K562 (cell line): ENCODE data around the gene RTBDN. TPM values are rescaled to one million over a fixed set of nuclear protein-coding genes. Genes with fewer than 3 reads are reported as not detected.

Experiments used
- BCL6 ChIP-seq: fragments of 250-450 bp; sonication (Bioruptor Pico); IDR thresholded peaks from 2 replicates; pipeline ENCODE4 v1.4.0; 2020
- CBFA2T3 ChIP-seq: fragments of 450-650 bp; IDR thresholded peaks from 2 replicates; pipeline ENCODE4 v1.6.1; 2017
- COPS2 ChIP-seq: fragments of 450-650 bp; conservative IDR thresholded peaks from 2 replicates; pipeline ENCODE4 v1.6.1; 2016; ENCODE audit warnings: mild to moderate bottlenecking, moderate library complexity
- DACH1 ChIP-seq: fragments of 450-650 bp; IDR thresholded peaks from 2 replicates; pipeline ENCODE4 v1.6.1; 2018; ENCODE audit not compliant: partially characterized antibody
- EGR1 ChIP-seq: fragments of 450-650 bp; conservative IDR thresholded peaks from 2 replicates; pipeline ENCODE4 v1.6.1; 2017; ENCODE audit warnings: mild to moderate bottlenecking
- ETV5 ChIP-seq: sonication (generic); formaldehyde crosslinking; IDR thresholded peaks from 2 replicates; pipeline ENCODE4 v1.4.0; 2020; ENCODE audit warnings: low read depth, mild to moderate bottlenecking, missing genetic modification reagents
- HDAC8 ChIP-seq: fragments of 450-650 bp; IDR thresholded peaks from 2 replicates; pipeline ENCODE4 v1.6.1; 2016; ENCODE audit warnings: mild to moderate bottlenecking, missing genetic modification characterization, moderate library complexity, missing compliant biosample characterization
- HMG20B ChIP-seq: fragments of 250-450 bp; sonication (Bioruptor Pico); IDR thresholded peaks from 2 replicates; pipeline ENCODE4 v1.5.0; 2021; ENCODE audit warnings: mild to moderate bottlenecking
- MCM7 ChIP-seq, 2 experiments: fragments of 450-650 bp; IDR thresholded peaks; 2 replicates each; pipeline ENCODE4 v1.6.1; 2016 to 2018
- PCBP2 ChIP-seq: fragments of 200-400 bp; formaldehyde crosslinking; IDR thresholded peaks from 2 replicates; pipeline ENCODE4 v1.6.1; 2018; ENCODE audit warnings: low read length, low read depth, mild to moderate bottlenecking, moderate library complexity; ENCODE audit not compliant: poor library complexity, severe bottlenecking
- ZBED1 ChIP-seq: IDR thresholded peaks from 2 replicates; pipeline ENCODE4 v1.6.1; 2014
- ZBTB8A ChIP-seq: fragments of 450-650 bp; IDR thresholded peaks from 2 replicates; pipeline ENCODE4 v1.6.1; 2018; ENCODE audit warnings: mild to moderate bottlenecking, moderate library complexity; ENCODE audit not compliant: partially characterized antibody
- ZNF583 ChIP-seq: fragments of 250-450 bp; sonication (Bioruptor Pico); IDR thresholded peaks from 2 replicates; pipeline ENCODE4 v1.4.0; 2020
- polyA plus RNA-seq, 8 experiments: library from polyadenylated mRNA; depleted of rRNA in 4 of 8; stranded (reverse) in 5 of 8; unstranded in 3 of 8; fragments of >200 nt; fragmentation: Nextera tagmentation in 2 of 8; fragmentation: Illumina TruSeq in 1 of 8; extraction: Ambion mirVana in 2 of 8; extraction: Trizol in 1 of 8; gene quantifications; 2 replicates each; pipeline versions ENCODE4 v1.2.1 to v1.2.3, GENCODE V29; 2011 to 2014; ENCODE audit warnings: inconsistent platforms in 1 of 8, missing spikeins in 1 of 8
- total RNA-seq, 7 experiments: library from RNA; depleted of rRNA in 6 of 7; stranded (reverse); fragments of >200 nt in 6 of 7; fragmentation: Illumina TruSeq in 2 of 7; extraction: Trizol in 2 of 7; gene quantifications; 2 replicates each; pipeline versions ENCODE4 v1.2.1 to v1.2.3, GENCODE V29; 2011 to 2021; ENCODE audit warnings: low replicate concordance in 1 of 7
- TF ChIP-seq, protein P1 (sequence below), 2 experiments: fragments of 450-650 bp; conservative IDR thresholded peaks; 2 replicates each; pipeline ENCODE4 v1.6.1; 2017; ENCODE audit warnings: mild to moderate bottlenecking in 2 of 2, moderate library complexity in 2 of 2
- TF ChIP-seq, protein P2 (sequence below): sonication (generic); formaldehyde crosslinking; IDR thresholded peaks from 2 replicates; pipeline ENCODE4 v1.8.1; 2023; ENCODE audit warnings: mild to moderate bottlenecking, missing genetic modification reagents
- TF ChIP-seq, protein P3 (sequence below): fragments of 450-650 bp; formaldehyde crosslinking; IDR thresholded peaks from 2 replicates; pipeline ENCODE4 v1.4.0; 2020; ENCODE audit warnings: mild to moderate bottlenecking, moderate library complexity
- TF ChIP-seq, protein P4 (sequence below): fragments of 150-350 bp; IDR thresholded peaks from 2 replicates; pipeline ENCODE4 v1.6.1; 2014; ENCODE audit warnings: low read depth, mild to moderate bottlenecking, low read length, borderline replicate concordance

RTBDN gene
- total and polyA plus RNA-seq, 9 of the 15 experiments (the other 6 are each of a cell fraction or from before 2014, with no cell fraction given) = 0.20 to 2.3 (median 0.72) TPM; not detected in 1

DNA sequence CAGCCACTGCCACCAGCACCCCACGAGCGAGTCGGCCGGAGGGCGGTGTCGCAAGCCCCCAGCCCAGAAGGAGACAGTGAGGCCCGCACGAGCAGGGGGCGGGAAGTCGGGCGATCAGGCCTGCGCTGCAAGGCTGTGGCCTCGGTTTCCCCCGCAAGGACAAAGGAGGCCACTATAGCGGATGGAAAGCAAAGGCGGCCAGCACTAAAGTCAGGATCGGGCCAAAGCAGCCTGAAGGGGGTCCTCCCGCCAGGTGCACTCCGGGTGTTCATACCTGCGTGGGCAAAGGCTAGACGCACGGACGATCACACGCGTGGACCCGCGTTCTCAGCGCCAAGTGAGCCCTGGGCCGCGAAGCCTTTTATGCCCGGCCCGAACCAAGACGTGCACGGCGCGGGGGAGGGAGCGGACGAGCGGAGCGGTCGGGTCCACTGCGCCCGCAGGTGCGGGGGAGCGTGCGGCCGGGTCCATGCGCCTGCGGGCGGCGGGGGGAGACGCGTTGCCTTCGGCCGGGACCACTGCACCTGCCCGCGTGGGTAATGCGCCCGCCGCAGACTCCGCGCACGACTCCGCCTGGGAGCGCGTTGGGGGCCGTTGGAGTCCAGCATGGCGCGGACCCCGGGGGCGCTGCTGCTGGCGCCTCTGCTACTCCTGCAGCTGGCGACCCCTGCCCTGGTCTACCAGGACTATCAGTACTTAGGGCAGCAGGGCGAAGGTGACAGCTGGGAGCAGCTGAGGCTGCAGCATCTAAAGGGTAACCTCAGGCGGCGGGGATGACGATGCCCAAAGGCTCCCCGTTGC, 32.7 kb downstream of the RTBDN start, which contains the start of the genes PRDX2 and THSD8 (continued):
- TF ChIP-seq MCM7 (IDR thresholded peaks at IDR 0.05) (no peak), HMG20B (no peak), ETV5 (CRISPR knock-in tag) (peak; percentile 20; the same call in 1 of the 2 replicates), EGR1 (peak; percentile 68), COPS2 (no peak), BCL6 (CRISPR knock-in tag) (no peak), CBFA2T3 (0 out of 2 replicates have a peak, but pooled peaks have one; percentile 41), HDAC8 (no peak), PCBP2 (no peak), DACH1 (peak; percentile 61), ZBED1 (peak; percentile 45), ZNF583 (CRISPR knock-in tag) (no peak), ZBTB8A (no peak)
- TF ChIP-seq, protein P1, sequence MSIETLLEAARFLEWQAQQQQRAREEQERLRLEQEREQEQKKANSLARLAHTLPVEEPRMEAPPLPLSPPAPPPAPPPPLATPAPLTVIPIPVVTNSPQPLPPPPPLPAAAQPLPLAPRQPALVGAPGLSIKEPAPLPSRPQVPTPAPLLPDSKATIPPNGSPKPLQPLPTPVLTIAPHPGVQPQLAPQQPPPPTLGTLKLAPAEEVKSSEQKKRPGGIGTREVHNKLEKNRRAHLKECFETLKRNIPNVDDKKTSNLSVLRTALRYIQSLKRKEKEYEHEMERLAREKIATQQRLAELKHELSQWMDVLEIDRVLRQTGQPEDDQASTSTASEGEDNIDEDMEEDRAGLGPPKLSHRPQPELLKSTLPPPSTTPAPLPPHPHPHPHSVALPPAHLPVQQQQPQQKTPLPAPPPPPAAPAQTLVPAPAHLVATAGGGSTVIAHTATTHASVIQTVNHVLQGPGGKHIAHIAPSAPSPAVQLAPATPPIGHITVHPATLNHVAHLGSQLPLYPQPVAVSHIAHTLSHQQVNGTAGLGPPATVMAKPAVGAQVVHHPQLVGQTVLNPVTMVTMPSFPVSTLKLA (conservative IDR thresholded peaks at IDR 0.05) = peak; percentile 58 to 85
- TF ChIP-seq, protein P2, sequence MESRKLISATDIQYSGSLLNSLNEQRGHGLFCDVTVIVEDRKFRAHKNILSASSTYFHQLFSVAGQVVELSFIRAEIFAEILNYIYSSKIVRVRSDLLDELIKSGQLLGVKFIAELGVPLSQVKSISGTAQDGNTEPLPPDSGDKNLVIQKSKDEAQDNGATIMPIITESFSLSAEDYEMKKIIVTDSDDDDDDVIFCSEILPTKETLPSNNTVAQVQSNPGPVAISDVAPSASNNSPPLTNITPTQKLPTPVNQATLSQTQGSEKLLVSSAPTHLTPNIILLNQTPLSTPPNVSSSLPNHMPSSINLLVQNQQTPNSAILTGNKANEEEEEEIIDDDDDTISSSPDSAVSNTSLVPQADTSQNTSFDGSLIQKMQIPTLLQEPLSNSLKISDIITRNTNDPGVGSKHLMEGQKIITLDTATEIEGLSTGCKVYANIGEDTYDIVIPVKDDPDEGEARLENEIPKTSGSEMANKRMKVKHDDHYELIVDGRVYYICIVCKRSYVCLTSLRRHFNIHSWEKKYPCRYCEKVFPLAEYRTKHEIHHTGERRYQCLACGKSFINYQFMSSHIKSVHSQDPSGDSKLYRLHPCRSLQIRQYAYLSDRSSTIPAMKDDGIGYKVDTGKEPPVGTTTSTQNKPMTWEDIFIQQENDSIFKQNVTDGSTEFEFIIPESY (CRISPR knock-in tag) = peak; percentile 77
- TF ChIP-seq, protein P3, sequence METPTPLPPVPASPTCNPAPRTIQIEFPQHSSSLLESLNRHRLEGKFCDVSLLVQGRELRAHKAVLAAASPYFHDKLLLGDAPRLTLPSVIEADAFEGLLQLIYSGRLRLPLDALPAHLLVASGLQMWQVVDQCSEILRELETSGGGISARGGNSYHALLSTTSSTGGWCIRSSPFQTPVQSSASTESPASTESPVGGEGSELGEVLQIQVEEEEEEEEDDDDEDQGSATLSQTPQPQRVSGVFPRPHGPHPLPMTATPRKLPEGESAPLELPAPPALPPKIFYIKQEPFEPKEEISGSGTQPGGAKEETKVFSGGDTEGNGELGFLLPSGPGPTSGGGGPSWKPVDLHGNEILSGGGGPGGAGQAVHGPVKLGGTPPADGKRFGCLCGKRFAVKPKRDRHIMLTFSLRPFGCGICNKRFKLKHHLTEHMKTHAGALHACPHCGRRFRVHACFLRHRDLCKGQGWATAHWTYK = no peak
- TF ChIP-seq, protein P4, sequence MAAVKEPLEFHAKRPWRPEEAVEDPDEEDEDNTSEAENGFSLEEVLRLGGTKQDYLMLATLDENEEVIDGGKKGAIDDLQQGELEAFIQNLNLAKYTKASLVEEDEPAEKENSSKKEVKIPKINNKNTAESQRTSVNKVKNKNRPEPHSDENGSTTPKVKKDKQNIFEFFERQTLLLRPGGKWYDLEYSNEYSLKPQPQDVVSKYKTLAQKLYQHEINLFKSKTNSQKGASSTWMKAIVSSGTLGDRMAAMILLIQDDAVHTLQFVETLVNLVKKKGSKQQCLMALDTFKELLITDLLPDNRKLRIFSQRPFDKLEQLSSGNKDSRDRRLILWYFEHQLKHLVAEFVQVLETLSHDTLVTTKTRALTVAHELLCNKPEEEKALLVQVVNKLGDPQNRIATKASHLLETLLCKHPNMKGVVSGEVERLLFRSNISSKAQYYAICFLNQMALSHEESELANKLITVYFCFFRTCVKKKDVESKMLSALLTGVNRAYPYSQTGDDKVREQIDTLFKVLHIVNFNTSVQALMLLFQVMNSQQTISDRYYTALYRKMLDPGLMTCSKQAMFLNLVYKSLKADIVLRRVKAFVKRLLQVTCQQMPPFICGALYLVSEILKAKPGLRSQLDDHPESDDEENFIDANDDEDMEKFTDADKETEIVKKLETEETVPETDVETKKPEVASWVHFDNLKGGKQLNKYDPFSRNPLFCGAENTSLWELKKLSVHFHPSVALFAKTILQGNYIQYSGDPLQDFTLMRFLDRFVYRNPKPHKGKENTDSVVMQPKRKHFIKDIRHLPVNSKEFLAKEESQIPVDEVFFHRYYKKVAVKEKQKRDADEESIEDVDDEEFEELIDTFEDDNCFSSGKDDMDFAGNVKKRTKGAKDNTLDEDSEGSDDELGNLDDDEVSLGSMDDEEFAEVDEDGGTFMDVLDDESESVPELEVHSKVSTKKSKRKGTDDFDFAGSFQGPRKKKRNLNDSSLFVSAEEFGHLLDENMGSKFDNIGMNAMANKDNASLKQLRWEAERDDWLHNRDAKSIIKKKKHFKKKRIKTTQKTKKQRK = no peak
